MV-4-11 (cell line): ENCODE data around the gene RDM1.
A peak's percentile ranks its signal among the peaks of the same experiment; 100 is the strongest.
"Not testable (repeated sequence)": the region's sequence is repeated elsewhere in the genome, so short reads cannot be mapped to it uniquely, and the experiment has no call there.

Source experiments
- DNase-seq: peaks from one replicate; lab custom pipeline; 2025; lab: John Stamatoyannopoulos, UW

The RDM1 gene

GRCh38 chr17:35898283-35899070, 32.1 kb downstream of the RDM1 start:
- DNase-seq: peak; percentile 89

GRCh38 chr17:35897772-35898171, 32.8 kb downstream of the RDM1 start:
- DNase-seq: not testable (repeated sequence)

- DNase-seq: peak; percentile 99
Measured at GRCh38 chr17:35895636-35896587, 34.7 kb downstream of the RDM1 start.

- DNase-seq: no peak
Measured at GRCh38 chr17:35894206-35894605, 36.4 kb downstream of the RDM1 start.

GRCh38 chr17:35893751-35894150, 36.8 kb downstream of the RDM1 start:
- no peak for DNase-seq

- peak; percentile 80 for DNase-seq
Measured at GRCh38 chr17:35892091-35893035, 38.2 kb downstream of the RDM1 start.

- DNase-seq: no peak
Measured at GRCh38 chr17:35891269-35891668, 39.3 kb downstream of the RDM1 start.

DNA sequence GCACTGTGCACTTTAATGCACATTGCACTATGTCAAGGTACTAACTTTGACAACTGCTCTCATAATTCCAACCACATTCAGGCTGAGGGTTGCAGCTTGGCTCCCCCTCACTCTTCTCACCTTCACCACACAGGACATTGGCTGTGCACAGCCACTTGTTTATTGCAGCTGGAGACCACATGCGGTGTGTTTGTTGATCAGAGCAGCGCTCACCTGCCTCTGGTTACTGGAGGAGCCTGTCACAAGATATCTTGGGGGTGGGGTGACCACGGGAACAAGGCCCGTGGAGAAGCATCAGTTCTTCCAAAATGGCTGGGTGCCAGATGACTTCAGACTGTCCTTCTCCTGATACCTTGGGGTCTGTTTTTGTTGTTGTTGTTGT, 39.8 kb downstream of the RDM1 start:
- no peak for DNase-seq

DNA sequence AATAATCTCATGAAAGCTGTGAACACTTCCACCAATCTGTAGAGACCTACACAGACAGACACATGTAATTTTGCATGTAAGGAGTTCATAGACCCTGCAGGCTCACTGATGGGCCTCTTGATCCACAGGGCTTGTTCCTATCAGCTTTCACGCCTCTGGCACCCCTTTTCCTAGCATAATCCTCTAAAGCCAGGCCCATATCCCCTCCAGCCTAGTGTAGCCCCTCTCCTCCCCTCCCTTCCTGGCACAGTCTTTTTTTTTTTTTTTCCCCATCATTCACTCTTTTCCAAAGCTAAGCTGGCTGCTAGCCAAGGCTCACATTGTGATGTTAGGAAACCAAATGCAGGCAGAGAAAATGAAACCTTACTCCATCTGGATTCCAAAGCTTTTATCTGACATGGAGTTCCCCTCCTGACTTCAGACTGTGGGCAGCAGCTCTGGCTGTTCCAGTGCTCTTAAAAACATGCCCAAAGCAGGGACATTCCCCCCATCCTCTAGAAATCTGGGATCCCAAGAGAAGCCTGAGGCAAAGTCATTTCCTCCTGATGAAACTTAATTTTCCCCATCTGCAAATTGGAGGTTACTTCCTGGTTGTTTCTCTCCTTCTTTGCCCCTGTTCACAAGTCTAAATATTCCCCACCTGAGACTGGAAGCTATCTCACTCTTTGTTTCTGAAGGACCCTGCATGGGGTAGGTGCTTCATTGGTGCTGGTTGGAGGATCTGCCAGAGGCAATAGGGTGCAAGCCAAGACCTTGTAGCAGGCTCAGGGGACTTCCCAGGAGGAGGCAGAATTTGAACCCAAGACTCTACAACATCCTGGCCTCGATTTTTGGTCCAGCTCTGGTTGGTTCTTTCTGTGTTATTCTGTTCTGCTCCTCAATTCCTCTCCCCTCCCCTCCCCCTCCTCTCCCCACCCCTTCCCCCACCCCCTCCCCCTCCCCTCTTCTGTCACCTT, 40.5 kb downstream of the RDM1 start:
- no peak for DNase-seq

DNA sequence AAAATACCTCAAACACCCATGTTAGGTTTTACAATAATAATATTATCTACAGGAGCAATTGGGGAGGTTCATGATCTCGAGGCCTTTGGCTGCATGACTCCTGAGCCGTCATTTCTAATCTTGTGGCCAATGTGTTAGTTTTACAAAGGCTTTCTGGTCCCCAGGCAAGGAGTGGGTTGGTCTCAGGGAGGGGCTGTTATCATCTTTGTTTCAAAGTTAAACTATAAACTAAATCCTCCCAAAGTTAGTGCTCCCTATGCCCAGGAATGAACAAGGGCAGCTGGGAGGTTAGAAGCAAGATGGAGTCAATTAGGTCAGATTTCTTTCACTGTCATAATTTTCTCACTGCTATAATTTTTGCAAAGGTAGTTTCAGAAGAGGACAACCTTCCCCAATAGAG, 41.3 kb downstream of the RDM1 start:
- DNase-seq: no peak

- DNase-seq: peak; percentile 90
Measured at GRCh38 chr17:35879773-35880654, 50.6 kb downstream of the RDM1 start, which contains the start of gene CCL5. Gene CCL5 (minus strand): TSS chr17:35880360.

DNA sequence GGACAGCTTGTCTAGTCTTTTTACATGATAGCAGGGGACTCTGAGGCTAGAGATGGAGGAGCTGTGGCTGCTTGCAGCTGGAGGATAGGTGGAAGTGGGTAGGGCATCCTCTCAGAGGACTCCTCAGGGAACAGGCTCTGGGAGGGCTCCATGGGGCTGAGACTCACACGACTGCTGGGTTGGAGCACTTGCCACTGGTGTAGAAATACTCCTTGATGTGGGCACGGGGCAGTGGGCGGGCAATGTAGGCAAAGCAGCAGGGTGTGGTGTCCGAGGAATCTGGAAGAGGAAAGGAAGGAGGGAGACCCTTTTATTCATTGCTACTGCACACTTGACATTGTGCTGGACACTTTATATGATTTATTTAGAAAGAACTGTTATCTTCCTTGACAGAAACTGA, 52.2 kb downstream of the RDM1 start:
- DNase-seq: no peak

- no peak for DNase-seq
Measured at GRCh38 chr17:35877345-35878029, 53.1 kb downstream of the RDM1 start.

- no peak for DNase-seq
Measured at GRCh38 chr17:35876534-35876933, 54.0 kb downstream of the RDM1 start.

DNA sequence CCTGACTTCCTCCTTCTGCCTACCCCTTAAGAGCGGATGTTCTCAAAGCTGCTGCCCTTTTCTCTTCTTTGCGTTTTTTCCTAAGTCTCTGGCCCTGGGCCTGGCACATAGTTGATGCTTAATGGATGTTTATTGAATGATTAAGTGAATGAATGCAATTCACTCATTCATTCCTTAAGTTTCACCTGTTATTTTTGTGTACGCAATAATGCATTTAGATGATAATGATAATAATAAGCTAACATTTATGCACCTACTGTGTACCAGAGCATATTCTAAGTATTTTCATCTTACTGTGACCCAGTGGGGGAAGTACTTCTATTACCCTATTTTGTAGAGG, 54.8 kb downstream of the RDM1 start:
- DNase-seq: no peak

GRCh38 chr17:35875072-35875799, 55.3 kb downstream of the RDM1 start:
- no peak for DNase-seq

GRCh38 chr17:35872196-35872980, 58.2 kb downstream of the RDM1 start:
- no peak for DNase-seq
